Activated CD4-positive, CD25-positive, alpha-beta regulatory T cell treated with anti-CD3 and anti-CD28 coated beads, Interleukin-2, amount 50 U/mL, for 72 hours (primary cell): ENCODE results near the gene KISS1R.

Source experiments
- DNase-seq: peaks from one replicate; pipeline ENCODE4 v3.0.0; 2021

Gene KISS1R

GRCh38 chr19:940591-941291 lies 23.6 kb downstream of the KISS1R start:
- peak; percentile 72 for DNase-seq

GRCh38 chr19:941292-942132 lies 24.4 kb downstream of the KISS1R start:
- no peak for DNase-seq

GRCh38 chr19:942133-942645 lies 25.1 kb downstream of the KISS1R start:
- no peak for DNase-seq

- DNase-seq = no peak
These were observed 26.5 kb downstream of the KISS1R start for GRCh38 chr19:943551-944170.

- DNase-seq = no peak
These were observed 27.0 kb downstream of the KISS1R start for GRCh38 chr19:944171-944567.

GRCh38 chr19:944663-945241 lies 27.6 kb downstream of the KISS1R start:
- no peak for DNase-seq

- no peak for DNase-seq
These were observed 28.5 kb downstream of the KISS1R start for GRCh38 chr19:945401-946252.

- DNase-seq = no peak
These were observed 30.1 kb downstream of the KISS1R start for GRCh38 chr19:947090-947706.

- DNase-seq = no peak
These were observed 30.8 kb downstream of the KISS1R start for GRCh38 chr19:947707-948539.

GRCh38 chr19:948842-949496 lies 31.8 kb downstream of the KISS1R start:
- DNase-seq = no peak

- DNase-seq = no peak
These were observed 33.4 kb downstream of the KISS1R start for GRCh38 chr19:950352-951066.

- DNase-seq = no peak
These were observed 35.0 kb downstream of the KISS1R start for GRCh38 chr19:952049-952679.

GRCh38 chr19:952680-953444 lies 35.7 kb downstream of the KISS1R start:
- no peak for DNase-seq

GRCh38 chr19:953445-954271 lies 36.5 kb downstream of the KISS1R start:
- DNase-seq = no peak

- DNase-seq = no peak
These were observed 37.1 kb downstream of the KISS1R start for GRCh38 chr19:954272-954671.

GRCh38 chr19:954672-955494 lies 37.8 kb downstream of the KISS1R start:
- no peak for DNase-seq
